MCF 10A (cell line): ENCODE results near the gene C1QL2. TPM values are rescaled to one million over a fixed set of nuclear protein-coding genes. Genes with fewer than 3 reads are reported as not detected.

Experiments
- BruUV-seq: library from RNA; stranded (reverse); fragments of 400-500 nt; replicated peaks from 2 replicates; lab custom pipeline; 2021; lab: Mats Ljungman, UMichigan
- CTCF ChIA-PET: fragments of 300-600 bp; sonication (Branson Sonifier 250); formaldehyde crosslinking; extraction: SDS; loops from one replicate; lab custom pipeline; 2021; ENCODE audit warnings: antibody characterized with exemption, inconsistent platforms; lab: Yijun Ruan, JAX
- POLR2A ChIA-PET: fragments of 300-600, 350-650 bp; sonication (Branson Sonifier 250); formaldehyde crosslinking; extraction: SDS; loops from one replicate; lab custom pipeline; 2020; ENCODE audit warnings: antibody characterized with exemption, inconsistent platforms; lab: Yijun Ruan, JAX
- DNase-seq: peaks from one replicate; pipeline ENCODE4 v3.0.0-alpha.2; 2018; ENCODE audit not compliant: unreplicated experiment
- H3K27ac Mint-ChIP-seq: one replicate; pipeline ENCODE4 v1.8.0; 2022; ENCODE audit warnings: mild to moderate bottlenecking, low read depth, mixed read lengths; ENCODE audit not compliant: unreplicated experiment
- H3K27me3 Mint-ChIP-seq: one replicate; pipeline ENCODE4 v1.8.0; 2022; ENCODE audit warnings: mixed read lengths; ENCODE audit not compliant: insufficient read depth, unreplicated experiment
- H3K36me3 Mint-ChIP-seq: one replicate; pipeline ENCODE4 v1.8.0; 2022; ENCODE audit warnings: mild to moderate bottlenecking, moderate library complexity, mixed read lengths; ENCODE audit not compliant: insufficient read depth, unreplicated experiment
- H3K4me1 Mint-ChIP-seq: one replicate; pipeline ENCODE4 v1.8.0; 2022; ENCODE audit warnings: mixed read lengths; ENCODE audit not compliant: insufficient read depth, unreplicated experiment
- H3K4me3 Mint-ChIP-seq: one replicate; pipeline ENCODE4 v1.8.0; 2022; ENCODE audit warnings: mild to moderate bottlenecking, moderate library complexity, mixed read lengths; ENCODE audit not compliant: unreplicated experiment
- H3K9me3 Mint-ChIP-seq: one replicate; pipeline ENCODE4 v1.8.0; 2022; ENCODE audit warnings: mixed read lengths; ENCODE audit not compliant: unreplicated experiment
- intact Hi-C: fragments of 100-400 bp; cut with micrococcal nuclease; formaldehyde crosslinking; loops from 2 replicates; pipeline ENCODE4 v1.14.1; 2022
- total RNA-seq: library from RNA; stranded (reverse); gene quantifications from 2 replicates; pipeline ENCODE4 v1.2.3, GENCODE V29; 2022
- TF ChIP-seq, protein P1 (sequence below): fragments of 200-600 bp; IDR thresholded peaks from one replicate; pipeline ENCODE4 v1.8.0; 2022; ENCODE audit warnings: antibody characterized with exemption, mild to moderate bottlenecking; ENCODE audit not compliant: unreplicated experiment

C1QL2 gene
- total RNA-seq, 1 experiment from 2014 or later, result not detected

DNA sequence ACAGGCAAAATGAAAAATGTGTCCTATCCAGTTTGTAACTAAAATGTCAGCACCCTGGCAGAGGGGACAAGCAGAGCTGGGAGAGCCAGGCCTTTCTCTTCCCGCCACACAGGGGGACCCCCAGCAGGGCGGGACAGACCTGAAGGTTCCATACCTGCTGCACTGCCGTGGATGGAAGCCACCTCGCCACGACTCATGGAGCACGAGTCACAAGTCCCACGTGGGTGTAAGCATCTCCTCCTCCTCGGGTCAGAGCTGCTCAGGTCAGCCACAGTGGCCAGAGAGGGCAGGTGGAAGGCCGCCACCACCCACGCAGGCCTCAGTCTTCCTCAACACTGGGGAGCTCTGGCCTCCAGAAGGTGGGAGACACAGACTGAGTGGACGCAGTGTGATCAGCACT is 21.0 kb downstream of the C1QL2 start:
- Mint-ChIP-seq H3K9me3 (no peaks in the 10 kb centered on the region), H3K27me3 (peaks cover 76% of the 10 kb centered on the region), H3K4me3 (no peak overlapping the region), H3K4me1 (no peaks in the 10 kb centered on the region), H3K36me3 (no peaks in the 10 kb centered on the region), H3K27ac (no peak overlapping the region)
- ChIA-PET POLR2A (interaction anchor here (0.7 kb wide), 1 partner anchor 170 kb away, joined by 4 read pairs; no protein-coding TSS in a partner anchor), CTCF (no interaction called here)
- intact Hi-C loops, result no loop called here
- BruUV-seq, result no TSS peak
- no peak for DNase-seq
- TF ChIP-seq, protein P1, sequence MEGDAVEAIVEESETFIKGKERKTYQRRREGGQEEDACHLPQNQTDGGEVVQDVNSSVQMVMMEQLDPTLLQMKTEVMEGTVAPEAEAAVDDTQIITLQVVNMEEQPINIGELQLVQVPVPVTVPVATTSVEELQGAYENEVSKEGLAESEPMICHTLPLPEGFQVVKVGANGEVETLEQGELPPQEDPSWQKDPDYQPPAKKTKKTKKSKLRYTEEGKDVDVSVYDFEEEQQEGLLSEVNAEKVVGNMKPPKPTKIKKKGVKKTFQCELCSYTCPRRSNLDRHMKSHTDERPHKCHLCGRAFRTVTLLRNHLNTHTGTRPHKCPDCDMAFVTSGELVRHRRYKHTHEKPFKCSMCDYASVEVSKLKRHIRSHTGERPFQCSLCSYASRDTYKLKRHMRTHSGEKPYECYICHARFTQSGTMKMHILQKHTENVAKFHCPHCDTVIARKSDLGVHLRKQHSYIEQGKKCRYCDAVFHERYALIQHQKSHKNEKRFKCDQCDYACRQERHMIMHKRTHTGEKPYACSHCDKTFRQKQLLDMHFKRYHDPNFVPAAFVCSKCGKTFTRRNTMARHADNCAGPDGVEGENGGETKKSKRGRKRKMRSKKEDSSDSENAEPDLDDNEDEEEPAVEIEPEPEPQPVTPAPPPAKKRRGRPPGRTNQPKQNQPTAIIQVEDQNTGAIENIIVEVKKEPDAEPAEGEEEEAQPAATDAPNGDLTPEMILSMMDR, result no peak

DNA sequence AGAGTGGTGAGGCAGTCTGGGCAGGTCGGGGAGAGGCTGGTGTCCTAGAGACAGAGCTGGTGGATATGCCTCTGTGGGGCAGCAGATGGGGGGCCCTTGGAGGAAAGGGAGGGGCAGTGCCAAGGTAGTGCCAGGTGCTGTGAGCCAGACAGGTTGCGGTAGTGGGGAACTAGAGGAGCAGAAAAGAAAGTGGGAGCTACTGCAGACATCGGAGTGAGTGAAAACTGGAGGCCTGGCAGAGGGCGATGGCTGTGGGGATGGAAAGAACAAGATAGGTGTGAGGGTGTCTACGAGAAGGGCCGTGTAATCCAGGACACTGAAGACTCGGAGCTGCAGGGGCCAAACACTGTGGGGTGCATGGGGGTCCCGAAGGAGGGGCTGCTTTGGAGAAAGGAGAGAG is 21.7 kb downstream of the C1QL2 start:
- Mint-ChIP-seq H3K9me3 (no peaks in the 10 kb centered on the region), H3K27ac (no peak overlapping the region), H3K27me3 (peaks cover 69% of the 10 kb centered on the region), H3K36me3 (no peaks in the 10 kb centered on the region), H3K4me1 (no peaks in the 10 kb centered on the region), H3K4me3 (no peak overlapping the region)
- DNase-seq, result no peak
- ChIA-PET POLR2A (no interaction called here), CTCF (no interaction called here)
- no TSS peak for BruUV-seq
- TF ChIP-seq, protein P1, result no peak
- intact Hi-C loops, result no loop called here

DNA sequence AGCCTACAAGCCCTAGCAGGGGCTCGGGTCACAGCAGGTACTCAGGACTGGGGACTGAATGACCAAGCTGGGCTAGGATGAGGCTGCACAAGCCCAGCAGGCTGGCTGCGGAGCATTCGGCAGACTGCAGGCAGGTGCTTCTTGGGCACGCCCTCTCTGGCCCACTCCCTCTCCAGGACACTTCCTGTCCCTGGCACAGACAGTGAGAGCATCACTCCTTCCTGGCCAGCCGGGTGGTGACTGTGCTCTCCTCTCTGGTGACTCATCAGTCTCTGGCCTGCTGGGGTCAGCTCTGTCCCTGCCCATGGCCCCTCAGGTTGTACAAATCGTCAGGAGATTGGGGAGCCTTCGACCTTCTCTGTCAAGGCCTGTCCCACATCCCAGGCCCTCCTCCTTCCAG is 22.5 kb downstream of the C1QL2 start:
- Mint-ChIP-seq H3K9me3 (no peaks in the 10 kb centered on the region), H3K27me3 (peaks cover 63% of the 10 kb centered on the region), H3K4me3 (no peak overlapping the region), H3K4me1 (no peaks in the 10 kb centered on the region), H3K27ac (no peak overlapping the region), H3K36me3 (no peaks in the 10 kb centered on the region)
- no TSS peak for BruUV-seq
- TF ChIP-seq, protein P1, result no peak
- ChIA-PET CTCF (interaction anchor here (0.6 kb wide), 1 partner anchor 9 kb away, joined by 3 read pairs; no protein-coding TSS in a partner anchor), POLR2A (interaction anchor here (0.6 kb wide), 1 partner anchor 10 kb away, joined by 4 read pairs; no protein-coding TSS in a partner anchor)
- peak; percentile 8 for DNase-seq
- intact Hi-C loops, result no loop called here

DNA sequence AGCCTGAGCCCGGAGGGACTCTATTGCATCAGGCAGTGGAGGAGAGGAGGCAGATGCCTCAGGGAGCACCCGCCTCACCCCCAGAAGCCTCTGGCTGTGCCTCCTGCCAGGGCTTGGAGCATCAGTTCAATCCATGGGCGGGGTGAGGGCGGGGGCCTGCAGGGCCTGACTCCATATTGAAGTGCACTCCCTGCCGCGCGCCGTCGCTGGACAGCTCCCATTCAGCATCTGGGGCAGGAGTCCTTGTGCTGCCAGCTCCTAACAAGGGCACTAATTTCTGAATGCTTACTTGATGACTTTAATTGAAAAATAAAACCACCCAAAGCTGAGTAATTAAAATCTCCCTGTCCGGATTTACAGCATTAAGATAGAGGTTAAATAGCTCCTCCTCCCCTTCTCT is 23.8 kb downstream of the C1QL2 start:
- ChIA-PET POLR2A (no interaction called here), CTCF (no interaction called here)
- Mint-ChIP-seq H3K36me3 (no peaks in the 10 kb centered on the region), H3K27me3 (peaks cover 64% of the 10 kb centered on the region), H3K9me3 (no peaks in the 10 kb centered on the region), H3K4me3 (no peak overlapping the region), H3K27ac (no peak overlapping the region), H3K4me1 (no peaks in the 10 kb centered on the region)
- no peak for DNase-seq
- intact Hi-C loops, result no loop called here
- no TSS peak for BruUV-seq
- TF ChIP-seq, protein P1, result no peak
